AG10803 (cell line): Measurements from ENCODE around the gene P2RX2.

Experiments
- DNase-seq: peaks from one replicate; pipeline ENCODE4 v3.0.0; 2010; ENCODE audit warnings: low read depth
- H3K4me3 ChIP-seq: 2 replicates; pipeline ENCODE4 v1.5.1; 2011; ENCODE audit warnings: mild to moderate bottlenecking, low read length, control low read depth
- CTCF ChIP-seq: conservative IDR thresholded peaks from 2 replicates; pipeline ENCODE4 v1.5.1; 2011; ENCODE audit warnings: mild to moderate bottlenecking, low read length, control low read depth, inconsistent platforms

Gene P2RX2

GRCh38 chr12:132572801-132573760, 45.5 kb upstream of the P2RX2 start:
- no peak overlapping the region for H3K4me3 ChIP-seq
- TF ChIP-seq CTCF, result no peak
- no peak for DNase-seq

GRCh38 chr12:132574271-132574996, 44.1 kb upstream of the P2RX2 start:
- DNase-seq, result no peak
- H3K4me3 ChIP-seq, result no peak overlapping the region
- TF ChIP-seq CTCF, result no peak

- no peak for DNase-seq
Measured at GRCh38 chr12:132575661-132576060, 42.9 kb upstream of the P2RX2 start.

GRCh38 chr12:132576701-132577100, 41.9 kb upstream of the P2RX2 start:
- H3K4me3 ChIP-seq, result no peak overlapping the region
- no peak for TF ChIP-seq CTCF

More at GRCh38 chr12:132575661-132576060, 42.9 kb upstream of the P2RX2 start:
- no peak for TF ChIP-seq CTCF
- H3K4me3 ChIP-seq, result no peak overlapping the region

GRCh38 chr12:132577191-132577920, 41.2 kb upstream of the P2RX2 start:
- DNase-seq, result no peak
- no peak for TF ChIP-seq CTCF
- H3K4me3 ChIP-seq, result no peak overlapping the region

More at GRCh38 chr12:132576701-132577100, 41.9 kb upstream of the P2RX2 start:
- no peak for DNase-seq

GRCh38 chr12:132578118-132578517, 40.5 kb upstream of the P2RX2 start:
- no peak for TF ChIP-seq CTCF
- no peak for DNase-seq
- H3K4me3 ChIP-seq, result no peak overlapping the region
